ENCODE results near the gene CRYM. TPM values are rescaled to one million over a fixed set of nuclear protein-coding genes. Genes with fewer than 3 reads are reported as not detected.
"Not testable (repeated sequence)": the region's sequence is repeated elsewhere in the genome, so short reads cannot be mapped to it uniquely, and the experiment has no call there.

Gene CRYM
- total RNA-seq, 1 donor from 2014 or later: not detected

- H3K27me3 Mint-ChIP-seq (ENCODE audit: unreplicated experiment): no peaks in the 10 kb centered on the region
- no peak for DNase-seq
Measured at GRCh38 chr16:21277045-21277926, 804 bp downstream of the CRYM start.

GRCh38 chr16:21276090-21276489, 2.0 kb downstream of the CRYM start:
- no peaks in the 10 kb centered on the region for H3K36me3 Mint-ChIP-seq (ENCODE audit: unreplicated experiment)
- H3K4me1 Mint-ChIP-seq (ENCODE audit: low read depth, unreplicated experiment): no peaks in the 10 kb centered on the region
- TF ChIP-seq, protein P1, sequence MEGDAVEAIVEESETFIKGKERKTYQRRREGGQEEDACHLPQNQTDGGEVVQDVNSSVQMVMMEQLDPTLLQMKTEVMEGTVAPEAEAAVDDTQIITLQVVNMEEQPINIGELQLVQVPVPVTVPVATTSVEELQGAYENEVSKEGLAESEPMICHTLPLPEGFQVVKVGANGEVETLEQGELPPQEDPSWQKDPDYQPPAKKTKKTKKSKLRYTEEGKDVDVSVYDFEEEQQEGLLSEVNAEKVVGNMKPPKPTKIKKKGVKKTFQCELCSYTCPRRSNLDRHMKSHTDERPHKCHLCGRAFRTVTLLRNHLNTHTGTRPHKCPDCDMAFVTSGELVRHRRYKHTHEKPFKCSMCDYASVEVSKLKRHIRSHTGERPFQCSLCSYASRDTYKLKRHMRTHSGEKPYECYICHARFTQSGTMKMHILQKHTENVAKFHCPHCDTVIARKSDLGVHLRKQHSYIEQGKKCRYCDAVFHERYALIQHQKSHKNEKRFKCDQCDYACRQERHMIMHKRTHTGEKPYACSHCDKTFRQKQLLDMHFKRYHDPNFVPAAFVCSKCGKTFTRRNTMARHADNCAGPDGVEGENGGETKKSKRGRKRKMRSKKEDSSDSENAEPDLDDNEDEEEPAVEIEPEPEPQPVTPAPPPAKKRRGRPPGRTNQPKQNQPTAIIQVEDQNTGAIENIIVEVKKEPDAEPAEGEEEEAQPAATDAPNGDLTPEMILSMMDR (IDR thresholded peaks at IDR 0.05; ENCODE audit: partially characterized antibody, unreplicated experiment): no peak
- H3K27ac Mint-ChIP-seq (ENCODE audit: unreplicated experiment): no peak overlapping the region
- H3K9me3 Mint-ChIP-seq (ENCODE audit: unreplicated experiment): no peaks in the 10 kb centered on the region
- no peaks in the 10 kb centered on the region for H3K27me3 Mint-ChIP-seq (ENCODE audit: unreplicated experiment)
- no peak overlapping the region for H3K4me3 Mint-ChIP-seq (ENCODE audit: unreplicated experiment)
- no peak for DNase-seq

More at GRCh38 chr16:21277045-21277926, 804 bp downstream of the CRYM start:
- Mint-ChIP-seq H3K27ac (ENCODE audit: unreplicated experiment) (no peak overlapping the region), H3K9me3 (ENCODE audit: unreplicated experiment) (no peaks in the 10 kb centered on the region), H3K4me1 (ENCODE audit: low read depth, unreplicated experiment) (no peaks in the 10 kb centered on the region), H3K4me3 (ENCODE audit: unreplicated experiment) (peak overlapping the region; percentile 79), H3K36me3 (ENCODE audit: unreplicated experiment) (no peaks in the 10 kb centered on the region)
- TF ChIP-seq, protein P1 (IDR thresholded peaks at IDR 0.05; ENCODE audit: partially characterized antibody, unreplicated experiment): no peak

- Mint-ChIP-seq H3K4me3 (ENCODE audit: unreplicated experiment) (no peak overlapping the region), H3K36me3 (ENCODE audit: unreplicated experiment) (no peaks in the 10 kb centered on the region), H3K27ac (ENCODE audit: unreplicated experiment) (no peak overlapping the region), H3K4me1 (ENCODE audit: low read depth, unreplicated experiment) (no peaks in the 10 kb centered on the region), H3K9me3 (ENCODE audit: unreplicated experiment) (no peaks in the 10 kb centered on the region), H3K27me3 (ENCODE audit: unreplicated experiment) (no peaks in the 10 kb centered on the region)
- no peak for DNase-seq
- TF ChIP-seq, protein P1 (IDR thresholded peaks at IDR 0.05; ENCODE audit: partially characterized antibody, unreplicated experiment): no peak
Measured at GRCh38 chr16:21275529-21275928, 2.6 kb downstream of the CRYM start.

DNA sequence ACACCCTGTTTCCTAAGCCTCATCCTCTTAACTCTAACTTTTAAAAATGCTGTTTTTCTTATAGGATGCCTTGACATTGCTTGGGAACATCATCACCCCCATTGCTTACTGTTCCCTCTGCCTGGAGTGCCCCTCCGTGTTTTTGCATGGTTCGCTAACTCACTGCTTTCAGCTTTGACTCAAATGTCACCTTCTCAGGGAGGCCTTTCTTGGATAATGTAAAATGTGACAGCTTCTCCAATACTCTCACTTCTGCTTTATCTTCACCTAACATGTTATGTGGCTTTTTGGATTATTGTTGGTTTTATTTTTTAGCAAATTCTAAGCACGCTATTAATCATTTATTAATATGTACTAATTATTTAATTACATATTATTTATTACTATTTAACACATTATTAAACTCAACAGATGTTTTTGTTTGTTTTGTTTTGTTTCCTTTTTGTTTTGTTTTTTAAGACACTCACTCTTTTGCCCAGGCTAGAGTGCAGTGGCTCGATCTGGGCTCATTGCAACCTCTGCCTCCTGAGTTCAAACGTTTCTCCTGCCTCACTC, 3.8 kb downstream of the CRYM start:
- Mint-ChIP-seq H3K27ac (ENCODE audit: unreplicated experiment) (no peak overlapping the region), H3K27me3 (ENCODE audit: unreplicated experiment) (no peaks in the 10 kb centered on the region), H3K4me3 (ENCODE audit: unreplicated experiment) (no peak overlapping the region), H3K9me3 (ENCODE audit: unreplicated experiment) (no peaks in the 10 kb centered on the region), H3K36me3 (ENCODE audit: unreplicated experiment) (no peaks in the 10 kb centered on the region), H3K4me1 (ENCODE audit: low read depth, unreplicated experiment) (no peaks in the 10 kb centered on the region)
- TF ChIP-seq, protein P1 (IDR thresholded peaks at IDR 0.05; ENCODE audit: partially characterized antibody, unreplicated experiment): no peak
- no peak for DNase-seq

GRCh38 chr16:21272763-21273162, 5.3 kb downstream of the CRYM start:
- not testable (repeated sequence) for H3K27ac Mint-ChIP-seq (ENCODE audit: unreplicated experiment); H3K4me3 Mint-ChIP-seq (ENCODE audit: unreplicated experiment); H3K27me3 Mint-ChIP-seq (ENCODE audit: unreplicated experiment); H3K4me1 Mint-ChIP-seq (ENCODE audit: low read depth, unreplicated experiment); H3K9me3 Mint-ChIP-seq (ENCODE audit: unreplicated experiment); H3K36me3 Mint-ChIP-seq (ENCODE audit: unreplicated experiment); DNase-seq

All from glutamatergic neuron (in vitro differentiated cells).